ENCODE data around the gene CELF4.

CELF4 gene

DNA sequence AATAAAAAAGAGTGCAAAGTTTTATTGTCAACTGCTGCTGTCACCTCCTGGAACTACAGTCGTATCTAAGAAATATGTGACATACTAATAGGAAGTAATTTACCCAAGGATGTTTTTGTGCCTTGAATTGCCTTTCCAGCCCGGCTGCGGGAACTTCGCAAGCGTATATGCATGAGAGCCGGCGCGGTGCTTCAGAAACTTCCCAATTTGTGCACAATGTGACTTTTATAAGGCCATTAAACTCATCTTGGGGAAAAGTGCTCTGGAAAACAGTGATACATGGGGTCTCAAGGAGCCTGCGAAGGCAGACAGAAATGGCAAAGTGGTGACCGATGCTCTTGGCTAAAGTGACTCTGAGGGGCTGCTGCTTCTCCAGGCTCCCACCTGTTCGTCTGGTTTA is 41.7 kb upstream of the CELF4 start:
- Histone ChIP-seq H3K4me3 (ENCODE audit: low read length) (no peak overlapping the region), H3K79me2 (ENCODE audit: control insufficient read depth, insufficient read depth, low read length) (no peaks in the 10 kb centered on the region), H2BK15ac (replicated peaks; ENCODE audit: low read depth) (no peak overlapping the region), H3K4me1 (ENCODE audit: control insufficient read depth, low read depth, low read length) (no peaks in the 10 kb centered on the region), H3K4me2 (ENCODE audit: low read length) (no peak overlapping the region), H2AK5ac (ENCODE audit: low read length) (no peak overlapping the region), H2BK5ac (ENCODE audit: low read length) (no peak overlapping the region), H3K27me3 (ENCODE audit: insufficient read depth, low read length, poor library complexity) (no peaks in the 10 kb centered on the region), H3K9ac (ENCODE audit: low read length) (no peak overlapping the region), H3K36me3 (ENCODE audit: control insufficient read depth, insufficient read depth, low read length) (no peaks in the 10 kb centered on the region), H3K27ac (ENCODE audit: low read depth, low read length) (no peak overlapping the region), H3K23ac (ENCODE audit: low read length) (no peak overlapping the region), H4K8ac (ENCODE audit: low read depth, low read length) (no peak overlapping the region), H2BK120ac (ENCODE audit: low read depth, low read length) (no peak overlapping the region), H4K5ac (ENCODE audit: low read length) (no peak overlapping the region), H3K4ac (ENCODE audit: low read depth, low read length) (no peak overlapping the region), H3K56ac (ENCODE audit: low read length) (no peak overlapping the region), H3K79me1 (ENCODE audit: low read length) (no peaks in the 10 kb centered on the region), H3K18ac (ENCODE audit: low read length) (no peak overlapping the region)
- WGBS (ENCODE audit: extremely low coverage, insufficient coverage, low lambda C conversion rate) = no CpG with 5 or more reads among the region's 11 CpGs
- no peak for DNase-seq

DNA sequence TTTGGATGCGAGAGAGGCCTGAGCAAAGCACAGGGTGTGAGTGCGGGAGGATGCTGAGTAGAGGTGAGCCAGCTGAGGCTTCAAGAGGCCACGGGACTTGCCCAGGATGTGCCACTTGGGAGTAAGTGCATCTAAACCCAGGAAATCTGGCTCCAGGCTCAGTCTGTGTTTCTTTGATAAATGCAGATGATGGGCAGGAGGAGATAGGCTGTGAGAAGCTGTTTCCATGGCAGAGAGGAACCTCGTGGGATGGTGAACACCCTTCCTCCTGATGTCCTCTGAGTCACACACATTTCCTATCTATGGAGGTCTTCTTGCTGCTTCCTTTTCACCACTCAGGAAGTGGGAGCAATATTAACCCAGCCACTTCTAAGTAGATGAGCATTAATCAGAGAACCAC is 38.4 kb upstream of the CELF4 start:
- no peak for DNase-seq
- H2BK15ac ChIP-seq (replicated peaks; ENCODE audit: low read depth) = no peak overlapping the region
- H4K8ac ChIP-seq (ENCODE audit: low read depth, low read length) = no peak overlapping the region
- H3K18ac ChIP-seq (ENCODE audit: low read length) = no peak overlapping the region
- no peaks in the 10 kb centered on the region for H3K79me1 ChIP-seq (ENCODE audit: low read length)
- H3K4me3 ChIP-seq (ENCODE audit: low read length) = no peak overlapping the region
- H2BK120ac ChIP-seq (ENCODE audit: low read depth, low read length) = no peak overlapping the region
- no peak overlapping the region for H2BK5ac ChIP-seq (ENCODE audit: low read length)
- H3K9ac ChIP-seq (ENCODE audit: low read length) = no peak overlapping the region
- no CpG with 5 or more reads among the region's 4 CpGs for WGBS (ENCODE audit: extremely low coverage, insufficient coverage, low lambda C conversion rate)
- H3K23ac ChIP-seq (ENCODE audit: low read length) = no peak overlapping the region
- H4K5ac ChIP-seq (ENCODE audit: low read length) = no peak overlapping the region
- H2AK5ac ChIP-seq (ENCODE audit: low read length) = no peak overlapping the region
- H3K4me1 ChIP-seq (ENCODE audit: control insufficient read depth, low read depth, low read length) = no peaks in the 10 kb centered on the region
- no peaks in the 10 kb centered on the region for H3K79me2 ChIP-seq (ENCODE audit: control insufficient read depth, insufficient read depth, low read length)
- H3K56ac ChIP-seq (ENCODE audit: low read length) = no peak overlapping the region
- no peaks in the 10 kb centered on the region for H3K27me3 ChIP-seq (ENCODE audit: insufficient read depth, low read length, poor library complexity)
- no peaks in the 10 kb centered on the region for H3K36me3 ChIP-seq (ENCODE audit: control insufficient read depth, insufficient read depth, low read length)
- no peak overlapping the region for H3K4me2 ChIP-seq (ENCODE audit: low read length)
- H3K27ac ChIP-seq (ENCODE audit: low read depth, low read length) = no peak overlapping the region
- H3K4ac ChIP-seq (ENCODE audit: low read depth, low read length) = no peak overlapping the region

DNA sequence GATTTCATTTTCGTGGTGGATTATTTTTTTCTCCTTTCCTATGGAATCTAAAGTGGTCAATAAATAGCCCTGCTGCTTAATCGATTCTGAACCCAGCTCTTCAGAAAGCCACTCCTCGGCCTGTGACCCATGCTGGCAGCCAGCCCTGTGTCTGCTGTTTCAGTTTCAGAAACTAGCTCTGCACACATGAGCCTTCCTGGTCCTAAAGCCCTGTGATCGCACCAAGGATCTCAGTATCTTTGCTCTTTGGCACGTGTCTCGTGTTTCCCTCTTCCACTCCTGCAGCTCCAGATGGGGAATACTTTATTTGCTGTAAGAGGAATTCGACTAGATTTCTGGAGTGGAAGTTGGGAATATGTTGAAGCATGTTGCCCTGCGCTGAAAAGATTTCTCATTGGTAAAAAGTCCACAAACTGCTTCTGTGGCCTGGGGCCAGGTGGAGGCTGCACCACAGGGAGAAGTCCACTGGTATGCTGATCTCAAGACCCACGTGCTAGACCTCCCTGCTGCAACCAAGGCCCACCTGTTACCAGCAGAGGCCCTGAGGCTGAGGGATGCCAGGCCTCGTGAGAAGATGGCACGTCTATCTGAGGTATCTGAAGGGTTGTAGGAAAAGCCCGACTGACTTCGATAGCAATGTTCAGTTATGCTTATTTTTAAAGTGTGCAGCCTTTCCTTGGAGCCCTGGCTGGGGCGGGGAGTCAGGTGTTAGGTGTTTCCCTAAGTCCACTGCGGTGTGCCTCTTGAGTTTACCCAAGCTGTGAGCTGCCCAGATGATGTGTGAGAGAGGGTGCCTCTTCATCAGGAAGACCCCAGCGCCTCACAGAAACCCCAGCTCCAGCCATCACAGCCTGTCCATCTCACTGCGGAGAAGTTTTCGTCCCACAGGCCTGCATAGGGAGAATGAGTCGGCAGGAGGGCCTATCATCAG is 33.6 kb upstream of the CELF4 start:
- H2BK5ac ChIP-seq (ENCODE audit: low read length) = no peak overlapping the region
- H3K18ac ChIP-seq (ENCODE audit: low read length) = no peak overlapping the region
- no peak overlapping the region for H3K4me3 ChIP-seq (ENCODE audit: low read length)
- H3K4me2 ChIP-seq (ENCODE audit: low read length) = no peak overlapping the region
- no peak overlapping the region for H2BK120ac ChIP-seq (ENCODE audit: low read depth, low read length)
- H4K8ac ChIP-seq (ENCODE audit: low read depth, low read length) = no peak overlapping the region
- H3K4ac ChIP-seq (ENCODE audit: low read depth, low read length) = no peak overlapping the region
- H3K79me2 ChIP-seq (ENCODE audit: control insufficient read depth, insufficient read depth, low read length) = no peaks in the 10 kb centered on the region
- H4K5ac ChIP-seq (ENCODE audit: low read length) = no peak overlapping the region
- H3K36me3 ChIP-seq (ENCODE audit: control insufficient read depth, insufficient read depth, low read length) = no peaks in the 10 kb centered on the region
- no peak overlapping the region for H2AK5ac ChIP-seq (ENCODE audit: low read length)
- no peaks in the 10 kb centered on the region for H3K27me3 ChIP-seq (ENCODE audit: insufficient read depth, low read length, poor library complexity)
- no peaks in the 10 kb centered on the region for H3K4me1 ChIP-seq (ENCODE audit: control insufficient read depth, low read depth, low read length)
- no peaks in the 10 kb centered on the region for H3K79me1 ChIP-seq (ENCODE audit: low read length)
- DNase-seq = no peak
- no peak overlapping the region for H3K23ac ChIP-seq (ENCODE audit: low read length)
- no peak overlapping the region for H3K9ac ChIP-seq (ENCODE audit: low read length)
- no CpG with 5 or more reads among the region's 19 CpGs for WGBS (ENCODE audit: extremely low coverage, insufficient coverage, low lambda C conversion rate)
- H3K56ac ChIP-seq (ENCODE audit: low read length) = no peak overlapping the region
- no peak overlapping the region for H2BK15ac ChIP-seq (replicated peaks; ENCODE audit: low read depth)
- no peak overlapping the region for H3K27ac ChIP-seq (ENCODE audit: low read depth, low read length)

DNA sequence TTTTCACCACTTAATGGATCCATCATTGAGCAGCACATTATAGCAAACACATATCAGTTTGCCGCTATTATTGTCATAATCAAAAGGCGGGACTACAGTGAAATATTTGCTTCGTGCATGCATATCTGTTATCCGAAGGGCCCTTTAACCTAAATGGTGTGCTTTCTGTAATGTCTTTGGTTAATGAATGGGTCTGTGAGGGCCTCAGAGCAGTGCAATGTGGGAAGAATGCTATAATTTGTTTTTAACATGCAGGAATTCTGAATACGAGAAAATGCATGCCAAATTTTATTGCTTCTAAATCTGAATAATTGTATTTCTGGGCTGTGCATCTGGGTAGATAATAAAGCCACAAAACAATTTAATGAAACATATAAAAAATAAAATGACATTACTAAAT is 32.8 kb upstream of the CELF4 start:
- no peak overlapping the region for H3K56ac ChIP-seq (ENCODE audit: low read length)
- H2AK5ac ChIP-seq (ENCODE audit: low read length) = no peak overlapping the region
- H3K18ac ChIP-seq (ENCODE audit: low read length) = no peak overlapping the region
- H3K4me1 ChIP-seq (ENCODE audit: control insufficient read depth, low read depth, low read length) = no peaks in the 10 kb centered on the region
- H3K9ac ChIP-seq (ENCODE audit: low read length) = no peak overlapping the region
- WGBS (ENCODE audit: extremely low coverage, insufficient coverage, low lambda C conversion rate) = no CpG with 5 or more reads among the region's 5 CpGs
- no peaks in the 10 kb centered on the region for H3K79me1 ChIP-seq (ENCODE audit: low read length)
- H2BK15ac ChIP-seq (replicated peaks; ENCODE audit: low read depth) = no peak overlapping the region
- H3K27me3 ChIP-seq (ENCODE audit: insufficient read depth, low read length, poor library complexity) = no peaks in the 10 kb centered on the region
- H3K36me3 ChIP-seq (ENCODE audit: control insufficient read depth, insufficient read depth, low read length) = no peaks in the 10 kb centered on the region
- no peak overlapping the region for H2BK5ac ChIP-seq (ENCODE audit: low read length)
- no peak overlapping the region for H3K4me2 ChIP-seq (ENCODE audit: low read length)
- H2BK120ac ChIP-seq (ENCODE audit: low read depth, low read length) = no peak overlapping the region
- no peak overlapping the region for H3K4ac ChIP-seq (ENCODE audit: low read depth, low read length)
- no peak overlapping the region for H3K23ac ChIP-seq (ENCODE audit: low read length)
- DNase-seq = no peak
- no peak overlapping the region for H3K4me3 ChIP-seq (ENCODE audit: low read length)
- no peak overlapping the region for H4K8ac ChIP-seq (ENCODE audit: low read depth, low read length)
- H4K5ac ChIP-seq (ENCODE audit: low read length) = no peak overlapping the region
- no peaks in the 10 kb centered on the region for H3K79me2 ChIP-seq (ENCODE audit: control insufficient read depth, insufficient read depth, low read length)
- no peak overlapping the region for H3K27ac ChIP-seq (ENCODE audit: low read depth, low read length)

DNA sequence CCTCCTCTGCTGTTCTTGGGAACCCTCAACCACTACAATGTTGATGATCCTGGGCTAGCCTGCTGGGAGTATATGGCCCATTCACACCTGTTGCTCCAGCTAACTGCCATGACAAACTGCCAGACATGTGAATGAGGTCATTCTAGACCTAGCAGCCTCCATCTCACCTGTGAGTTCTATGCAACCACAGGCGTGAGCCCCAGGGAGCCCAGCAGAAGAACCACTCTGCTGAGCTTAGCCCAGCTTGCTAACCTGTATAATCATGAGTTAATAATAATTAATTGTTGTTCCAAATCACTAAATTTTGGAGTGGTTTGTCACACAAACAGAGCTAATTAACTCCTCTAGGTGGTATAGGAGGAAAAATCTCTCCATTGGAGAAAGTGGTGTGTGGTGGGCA is 24.7 kb upstream of the CELF4 start:
- no peak overlapping the region for H3K56ac ChIP-seq (ENCODE audit: low read length)
- no peak overlapping the region for H3K27ac ChIP-seq (ENCODE audit: low read depth, low read length)
- H4K8ac ChIP-seq (ENCODE audit: low read depth, low read length) = no peak overlapping the region
- peaks cover 10% of the 10 kb centered on the region for H3K4me1 ChIP-seq (ENCODE audit: control insufficient read depth, low read depth, low read length)
- no peak overlapping the region for H3K4me2 ChIP-seq (ENCODE audit: low read length)
- no peaks in the 10 kb centered on the region for H3K27me3 ChIP-seq (ENCODE audit: insufficient read depth, low read length, poor library complexity)
- no peak for DNase-seq
- no peak overlapping the region for H3K23ac ChIP-seq (ENCODE audit: low read length)
- H2AK5ac ChIP-seq (ENCODE audit: low read length) = no peak overlapping the region
- no peak overlapping the region for H2BK5ac ChIP-seq (ENCODE audit: low read length)
- no peaks in the 10 kb centered on the region for H3K36me3 ChIP-seq (ENCODE audit: control insufficient read depth, insufficient read depth, low read length)
- H4K5ac ChIP-seq (ENCODE audit: low read length) = no peak overlapping the region
- no peaks in the 10 kb centered on the region for H3K79me2 ChIP-seq (ENCODE audit: control insufficient read depth, insufficient read depth, low read length)
- H3K18ac ChIP-seq (ENCODE audit: low read length) = no peak overlapping the region
- WGBS (ENCODE audit: extremely low coverage, insufficient coverage, low lambda C conversion rate) = no CpG with 5 or more reads among the region's 1 CpG
- H3K4ac ChIP-seq (ENCODE audit: low read depth, low read length) = no peak overlapping the region
- H3K4me3 ChIP-seq (ENCODE audit: low read length) = no peak overlapping the region
- no peaks in the 10 kb centered on the region for H3K79me1 ChIP-seq (ENCODE audit: low read length)
- no peak overlapping the region for H2BK15ac ChIP-seq (replicated peaks; ENCODE audit: low read depth)
- no peak overlapping the region for H3K9ac ChIP-seq (ENCODE audit: low read length)
- no peak overlapping the region for H2BK120ac ChIP-seq (ENCODE audit: low read depth, low read length)

DNA sequence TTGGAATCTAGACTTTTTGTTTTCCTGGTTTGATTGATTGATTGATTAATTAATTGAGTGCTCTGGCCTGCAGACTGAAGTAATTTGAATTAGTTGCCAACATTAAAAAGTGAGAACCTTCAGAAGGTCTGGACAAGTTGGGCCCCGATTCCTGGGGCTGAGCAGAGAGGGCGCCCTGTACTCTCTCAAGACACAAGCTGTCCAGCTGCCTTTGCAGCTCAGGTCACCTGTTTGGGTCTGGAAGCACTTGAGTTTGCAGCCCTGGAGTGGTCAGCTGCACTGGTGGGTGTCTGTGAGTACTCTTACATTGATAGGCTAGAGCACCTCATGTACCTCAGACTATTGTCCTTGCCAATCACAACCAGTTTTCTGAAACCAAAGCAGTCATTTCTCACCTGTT is 22.7 kb upstream of the CELF4 start:
- WGBS (ENCODE audit: extremely low coverage, insufficient coverage, low lambda C conversion rate) = no CpG with 5 or more reads among the region's 2 CpGs
- Histone ChIP-seq H3K23ac (ENCODE audit: low read length) (no peak overlapping the region), H4K8ac (ENCODE audit: low read depth, low read length) (no peak overlapping the region), H3K4me1 (ENCODE audit: control insufficient read depth, low read depth, low read length) (peaks cover 12% of the 10 kb centered on the region), H3K4me3 (ENCODE audit: low read length) (no peak overlapping the region), H2BK120ac (ENCODE audit: low read depth, low read length) (no peak overlapping the region), H3K79me1 (ENCODE audit: low read length) (no peaks in the 10 kb centered on the region), H3K27ac (ENCODE audit: low read depth, low read length) (no peak overlapping the region), H4K5ac (ENCODE audit: low read length) (no peak overlapping the region), H3K36me3 (ENCODE audit: control insufficient read depth, insufficient read depth, low read length) (no peaks in the 10 kb centered on the region), H3K56ac (ENCODE audit: low read length) (no peak overlapping the region), H3K9ac (ENCODE audit: low read length) (no peak overlapping the region), H2BK5ac (ENCODE audit: low read length) (no peak overlapping the region), H3K18ac (ENCODE audit: low read length) (no peak overlapping the region), H3K27me3 (ENCODE audit: insufficient read depth, low read length, poor library complexity) (no peaks in the 10 kb centered on the region), H3K79me2 (ENCODE audit: control insufficient read depth, insufficient read depth, low read length) (no peaks in the 10 kb centered on the region), H2BK15ac (replicated peaks; ENCODE audit: low read depth) (no peak overlapping the region), H2AK5ac (ENCODE audit: low read length) (no peak overlapping the region), H3K4me2 (ENCODE audit: low read length) (no peak overlapping the region), H3K4ac (ENCODE audit: low read depth, low read length) (no peak overlapping the region)
- no peak for DNase-seq
